Left ventricle myocardium inferior (tissue), 1 donor: ENCODE data around the gene C1orf50. TPM values are rescaled to one million over a fixed set of nuclear protein-coding genes. Genes with fewer than 3 reads are reported as not detected.

Experiments used
- DNase-seq: peaks from one replicate; pipeline ENCODE4 v3.0.0-alpha.2; 2020
- H3K27ac ChIP-seq: fragments of 200-600 bp; replicated peaks from 2 replicates; pipeline ENCODE4 v1.8.0; 2021
- H3K27me3 ChIP-seq: fragments of 200-600 bp; 2 replicates; pipeline ENCODE4 v1.8.0; 2021; ENCODE audit warnings: low read depth
- H3K36me3 ChIP-seq: fragments of 200-600 bp; 2 replicates; pipeline ENCODE4 v1.8.0; 2021
- H3K4me1 ChIP-seq: fragments of 200-600 bp; 2 replicates; pipeline ENCODE4 v1.8.0; 2021
- H3K4me3 ChIP-seq: fragments of 200-600 bp; 2 replicates; pipeline ENCODE4 v1.8.0; 2021; ENCODE audit warnings: mild to moderate bottlenecking, moderate library complexity
- H3K9me3 ChIP-seq: fragments of 200-600 bp; replicated peaks from 2 replicates; pipeline ENCODE4 v1.8.0; 2021
- CTCF ChIP-seq: fragments of 200-600 bp; IDR thresholded peaks from 2 replicates; pipeline ENCODE4 v1.8.0; 2021; ENCODE audit warnings: antibody characterized with exemption, mild to moderate bottlenecking, borderline replicate concordance
- intact Hi-C: fragments of 100-400 bp; cut with micrococcal nuclease; formaldehyde crosslinking; loops from one replicate; pipeline ENCODE4 v1.11.0; 2022
- total RNA-seq: library from RNA; stranded (reverse); fragmentation: NEBNext Ultra II Directional; extraction: Animal tissue kit (Norgen Biotek cat#: 25700); gene quantifications from one replicate; pipeline ENCODE4 v1.2.1, GENCODE V29; 2021
- donor health status: DM: no; HTN: yes; CAD: no; lungs with severe emphysema.

The C1orf50 gene
- total RNA-seq, 1 donor from 2014 or later, result 7.8 TPM

GRCh38 chr1:42745851-42746250 lies 21.2 kb upstream of the C1orf50 start:
- intact Hi-C loops, result loop anchor here (5.0 kb wide), 1 partner anchor 169 kb away; no protein-coding TSS in a partner anchor
- H3K36me3 ChIP-seq, result peaks cover 45% of the 10 kb centered on the region
- no peak overlapping the region for H3K27ac ChIP-seq
- H3K9me3 ChIP-seq, result no peaks in the 10 kb centered on the region
- no peak overlapping the region for H3K4me3 ChIP-seq
- no peaks in the 10 kb centered on the region for H3K4me1 ChIP-seq
- DNase-seq, result no peak
- no peaks in the 10 kb centered on the region for H3K27me3 ChIP-seq
- TF ChIP-seq CTCF, result no peak

- no peak overlapping the region for H3K4me3 ChIP-seq
- intact Hi-C loops, result loop anchor here (5.0 kb wide), 1 partner anchor 169 kb away; no protein-coding TSS in a partner anchor
- TF ChIP-seq CTCF, result no peak
- H3K4me1 ChIP-seq, result no peaks in the 10 kb centered on the region
- H3K27me3 ChIP-seq, result no peaks in the 10 kb centered on the region
- no peak overlapping the region for H3K27ac ChIP-seq
- H3K9me3 ChIP-seq, result no peaks in the 10 kb centered on the region
- DNase-seq, result no peak
- peaks cover 47% of the 10 kb centered on the region for H3K36me3 ChIP-seq
These were observed 20.5 kb upstream of the C1orf50 start for GRCh38 chr1:42746436-42747105.

- H3K36me3 ChIP-seq, result peaks cover 52% of the 10 kb centered on the region
- DNase-seq, result peak; percentile 40
- intact Hi-C loops, result loop anchor here (5.0 kb wide), 1 partner anchor 170 kb away; no protein-coding TSS in a partner anchor
- no peaks in the 10 kb centered on the region for H3K9me3 ChIP-seq
- no peak overlapping the region for H3K4me3 ChIP-seq
- H3K27ac ChIP-seq, result no peak overlapping the region
- H3K4me1 ChIP-seq, result no peaks in the 10 kb centered on the region
- H3K27me3 ChIP-seq, result no peaks in the 10 kb centered on the region
- peak; percentile 75 for TF ChIP-seq CTCF
These were observed 19.9 kb upstream of the C1orf50 start for GRCh38 chr1:42747125-42747524.

GRCh38 chr1:42748021-42748420 lies 19.0 kb upstream of the C1orf50 start:
- Histone ChIP-seq H3K9me3 (no peaks in the 10 kb centered on the region), H3K27me3 (no peaks in the 10 kb centered on the region), H3K36me3 (peaks cover 61% of the 10 kb centered on the region), H3K27ac (no peak overlapping the region), H3K4me1 (no peaks in the 10 kb centered on the region), H3K4me3 (no peak overlapping the region)
- intact Hi-C loops, result loop anchor here (5.0 kb wide), 1 partner anchor 171 kb away; no protein-coding TSS in a partner anchor
- TF ChIP-seq CTCF, result no peak
- DNase-seq, result no peak

- no peak overlapping the region for H3K27ac ChIP-seq
- TF ChIP-seq CTCF, result no peak
- H3K4me3 ChIP-seq, result no peak overlapping the region
- intact Hi-C loops, result loop anchor here (5.0 kb wide), 1 partner anchor 171 kb away; no protein-coding TSS in a partner anchor
- H3K4me1 ChIP-seq, result no peaks in the 10 kb centered on the region
- DNase-seq, result no peak
- H3K9me3 ChIP-seq, result no peaks in the 10 kb centered on the region
- H3K27me3 ChIP-seq, result no peaks in the 10 kb centered on the region
- H3K36me3 ChIP-seq, result peaks cover 69% of the 10 kb centered on the region
These were observed 18.3 kb upstream of the C1orf50 start for GRCh38 chr1:42748461-42749410.
